Stimulated activated CD4-positive, alpha-beta T cell treated with anti-CD3 and anti-CD28 coated beads, Interleukin-2, amount 100 ng/mL, for 4 hours (primary cell): ENCODE data around the gene GABRR3.
"Not testable (repeated sequence)": the region's sequence is repeated elsewhere in the genome, so short reads cannot be mapped to it uniquely, and the experiment has no call there.

Source experiments
- DNase-seq: peaks from one replicate; pipeline ENCODE4 v3.0.0-alpha.2; 2020; ENCODE audit warnings: low read depth

The GABRR3 gene

GRCh38 chr3:98021830-98022560, 13.1 kb downstream of the GABRR3 start:
- no peak for DNase-seq

- DNase-seq = no peak
Measured at GRCh38 chr3:98020412-98020811, 14.7 kb downstream of the GABRR3 start.

- DNase-seq = no peak
Measured at GRCh38 chr3:98018301-98018700, 16.8 kb downstream of the GABRR3 start.

GRCh38 chr3:98014268-98014585, 20.9 kb downstream of the GABRR3 start:
- no peak for DNase-seq

GRCh38 chr3:98013411-98014267, 21.5 kb downstream of the GABRR3 start:
- no peak for DNase-seq

GRCh38 chr3:98012979-98013378, 22.1 kb downstream of the GABRR3 start:
- no peak for DNase-seq

GRCh38 chr3:98010883-98011449, 24.1 kb downstream of the GABRR3 start:
- not testable (repeated sequence) for DNase-seq

GRCh38 chr3:98010194-98010882, 24.8 kb downstream of the GABRR3 start:
- DNase-seq = no peak

- DNase-seq = no peak
Measured at GRCh38 chr3:98008855-98009254, 26.3 kb downstream of the GABRR3 start.

- DNase-seq = no peak
Measured at GRCh38 chr3:98005438-98005837, 29.7 kb downstream of the GABRR3 start.

- no peak for DNase-seq
Measured at GRCh38 chr3:98004721-98005120, 30.4 kb downstream of the GABRR3 start.

- no peak for DNase-seq
Measured at GRCh38 chr3:98003306-98003969, 31.7 kb downstream of the GABRR3 start.

- DNase-seq = no peak
Measured at GRCh38 chr3:98002717-98003116, 32.4 kb downstream of the GABRR3 start.

GRCh38 chr3:97999994-98000393, 35.1 kb downstream of the GABRR3 start:
- DNase-seq = no peak

GRCh38 chr3:97999103-97999502, 36.0 kb downstream of the GABRR3 start:
- DNase-seq = no peak

GRCh38 chr3:97996988-97997387, 38.1 kb downstream of the GABRR3 start:
- DNase-seq = no peak

- no peak for DNase-seq
Measured at GRCh38 chr3:97994328-97994945, 40.7 kb downstream of the GABRR3 start.

GRCh38 chr3:97993526-97993925, 41.6 kb downstream of the GABRR3 start:
- DNase-seq = no peak

GRCh38 chr3:97992547-97993173, 42.5 kb downstream of the GABRR3 start:
- DNase-seq = no peak

GRCh38 chr3:97991293-97991682, 43.8 kb downstream of the GABRR3 start:
- peak; percentile 19 for DNase-seq
